Right cardiac atrium (tissue), 5 donors: Measurements from ENCODE around the gene ZNF283. TPM values are rescaled to one million over a fixed set of nuclear protein-coding genes. Genes with fewer than 3 reads are reported as not detected.

Experiments
- ATAC-seq, 2 donors: fragments of 200-7000 bp; cut with Tn5 transposase; one replicate each; pipeline versions ENCODE4 v1.8.0 to v1.9.1; 2020; ENCODE audit warnings: moderate library complexity in 2 of 2, mild to moderate bottlenecking in 1 of 2
- DNase-seq, 3 donors: peaks; one replicate each; pipeline ENCODE4 v3.0.0-alpha.2; 2020
- H3K27ac ChIP-seq: one replicate; pipeline ENCODE4 v1.5.1; 2013; ENCODE audit warnings: mild to moderate bottlenecking, low read length, control low read depth, moderate library complexity
- H3K27me3 ChIP-seq: one replicate; pipeline ENCODE4 v1.6.1; 2013; ENCODE audit not compliant: control insufficient read depth, insufficient read depth
- H3K4me1 ChIP-seq: one replicate; pipeline ENCODE4 v1.6.1; 2013; ENCODE audit warnings: low read length; ENCODE audit not compliant: control insufficient read depth, insufficient read depth
- H3K4me3 ChIP-seq: one replicate; pipeline ENCODE4 v1.5.1; 2013; ENCODE audit warnings: low read length, control low read depth
- H3K9me3 ChIP-seq: one replicate; pipeline ENCODE4 v1.6.1; 2013; ENCODE audit warnings: low read length; ENCODE audit not compliant: control insufficient read depth
- WGBS: extraction: QIAGEN DNeasy Blood & Tissue Kit; methylation state at CpG from one replicate; pipeline ENCODE4 v1.1.7; 2013; 5-methylcytosine and 5-hydroxymethylcytosine counted together
- intact Hi-C, 4 donors: fragments of 100-400 bp; cut with DNase I; formaldehyde crosslinking; loops; one replicate each; pipeline versions ENCODE4 v1.11.0 to v1.14.0; 2022 to 2023
- polyA plus RNA-seq: library from polyadenylated mRNA; stranded (reverse); fragments of 200-250 nt; gene quantifications from one replicate; pipeline ENCODE4 v1.2.3, GENCODE V29; 2013
- total RNA-seq, 4 donors: library from RNA; stranded (reverse); fragmentation: NEBNext Ultra II Directional; extraction: Animal tissue kit (Norgen Biotek cat#: 25700); gene quantifications; one replicate each; pipeline ENCODE4 v1.2.1, GENCODE V29; 2021
- donor health status: healthy with polysubstance abuse.
- donor health status: DM: no; HTN: yes; CAD: no.
- donor health status: DM: no; HTN: no; CAD: no.
- donor health status: DM: no; HTN: yes; CAD: no; lungs with severe emphysema.
- donor health status: DM: yes; HTN: yes; CAD: no.

ZNF283 gene
- total and polyA plus RNA-seq, 5 donors, result 4.7 to 13.8 (median 11.0) TPM

GRCh38 chr19:43872547-43873336 lies 45.6 kb downstream of the ZNF283 start:
- peaks cover 2% of the 10 kb centered on the region for H3K9me3 ChIP-seq
- no peak overlapping the region for H3K4me3 ChIP-seq
- 91% methylated on average over 5 of the region's 5 CpGs for WGBS
- H3K27me3 ChIP-seq, result no peaks in the 10 kb centered on the region
- no peaks in the 10 kb centered on the region for H3K4me1 ChIP-seq
- H3K27ac ChIP-seq, result no peak overlapping the region
- no peak for DNase-seq
- ATAC-seq, result no peak
- intact Hi-C loops, result no loop called here

DNA sequence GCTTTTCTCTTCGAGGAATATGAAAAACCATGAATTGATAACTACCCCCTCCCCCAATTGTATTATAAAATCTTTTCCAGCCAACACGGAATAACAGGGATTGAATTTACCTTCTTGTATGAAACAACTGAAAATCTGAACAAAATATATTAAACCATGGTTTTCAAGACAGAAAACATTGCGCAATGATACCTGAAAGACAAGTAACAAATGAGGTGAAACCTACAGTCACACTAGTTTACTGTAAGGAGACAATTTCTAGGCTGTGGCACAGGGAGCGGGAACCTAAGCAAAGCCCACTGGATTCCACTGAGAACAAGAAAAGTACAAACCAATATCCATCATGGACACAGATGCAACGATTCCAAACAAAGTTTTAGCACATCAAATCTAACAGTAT lies 53.4 kb downstream of the ZNF283 start:
- intact Hi-C loops, result no loop called here
- no peak for ATAC-seq

GRCh38 chr19:43883864-43884263 lies 56.7 kb downstream of the ZNF283 start, which contains the start of gene ZNF404:
ZNF404 (minus strand) TSS chr19:43883964.
- Histone ChIP-seq H3K27ac (no peak within 1 kb of the TSS), H3K27me3 (no peaks in the 10 kb centered on the region), H3K4me1 (no peaks in the 10 kb centered on the region), H3K4me3 (no peak within 1 kb of the TSS), H3K9me3 (peaks cover 5% of the 10 kb centered on the region)
- 66% methylated on average over 2 of the region's 2 CpGs for WGBS
- intact Hi-C loops, result no loop called here
- ATAC-seq, result no peak
- no peak for DNase-seq

More for the DNA sequence above, 53.4 kb downstream of the ZNF283 start:
- no peaks in the 10 kb centered on the region for H3K27me3 ChIP-seq
- WGBS, result 89% methylated on average over 5 of the region's 5 CpGs
- DNase-seq, result no peak
- H3K9me3 ChIP-seq, result peaks cover 4% of the 10 kb centered on the region
- no peak overlapping the region for H3K27ac ChIP-seq
- H3K4me1 ChIP-seq, result no peaks in the 10 kb centered on the region
- no peak overlapping the region for H3K4me3 ChIP-seq

- H3K9me3 ChIP-seq, result peaks cover 1% of the 10 kb centered on the region
- no peak for DNase-seq
- ATAC-seq, result no peak
- 96% methylated on average over 2 of the region's 2 CpGs for WGBS
- intact Hi-C loops, result no loop called here
- H3K4me3 ChIP-seq, result no peak overlapping the region
- no peaks in the 10 kb centered on the region for H3K27me3 ChIP-seq
- no peak overlapping the region for H3K27ac ChIP-seq
- no peaks in the 10 kb centered on the region for H3K4me1 ChIP-seq
These were observed 68.7 kb downstream of the ZNF283 start for GRCh38 chr19:43895727-43896308.

Other genes with a start within 250 kb of the ZNF283 start
- 10 to 100 TPM; 19.4 to 29.2 (median 24.7) TPM for gene IRGQ, start 231.2 kb upstream of the ZNF283 start, total RNA-seq
- gene IRGQ, start 231.2 kb upstream of the ZNF283 start, polyA plus RNA-seq, result 9.4 TPM
- 10 to 100 TPM; 11.5 to 15.4 (median 13.0) TPM for gene ZNF576, start 230.7 kb upstream of the ZNF283 start, total RNA-seq
- 11.6 TPM for gene ZNF576, start 230.7 kb upstream of the ZNF283 start, polyA plus RNA-seq
- under 1 TPM in 3 of 4 donors, not detected in 1; 0.23 to 0.29 (median 0.28) TPM for gene SRRM5, start 215.2 kb upstream of the ZNF283 start, total RNA-seq
- 0.34 TPM for gene SRRM5, start 215.2 kb upstream of the ZNF283 start, polyA plus RNA-seq
- gene ZNF428, start 207.7 kb upstream of the ZNF283 start, total RNA-seq, result 10 to 100 TPM; 41.4 to 50.6 (median 45.7) TPM
- 65.0 TPM for gene ZNF428, start 207.7 kb upstream of the ZNF283 start, polyA plus RNA-seq
- gene CADM4, start 187.5 kb upstream of the ZNF283 start, total RNA-seq, result 10 to 100 TPM; 12.4 to 15.9 (median 14.1) TPM
- gene CADM4, start 187.5 kb upstream of the ZNF283 start, polyA plus RNA-seq, result 17.6 TPM
- 10 to 100 TPM in 1 of 4 donors, 1 to 10 TPM in 3; 4.6 to 15.4 (median 7.1) TPM for gene PLAUR, start 157.2 kb upstream of the ZNF283 start, total RNA-seq
- gene PLAUR, start 157.2 kb upstream of the ZNF283 start, polyA plus RNA-seq, result 7.9 TPM
- not detected for gene IRGC, start 111.2 kb upstream of the ZNF283 start, total RNA-seq
- not detected for gene IRGC, start 111.2 kb upstream of the ZNF283 start, polyA plus RNA-seq
- 10 to 100 TPM; 14.8 to 21.0 (median 15.8) TPM for gene SMG9, start 72.4 kb upstream of the ZNF283 start, total RNA-seq
- 11.7 TPM for gene SMG9, start 72.4 kb upstream of the ZNF283 start, polyA plus RNA-seq
- gene KCNN4, start 46.3 kb upstream of the ZNF283 start, total RNA-seq, result 1 to 10 TPM in 1 of 4 donors, under 1 TPM in 2, not detected in 1; 0.26 to 1.4 (median 0.32) TPM
- 0.34 TPM for gene KCNN4, start 46.3 kb upstream of the ZNF283 start, polyA plus RNA-seq
- 1 to 10 TPM in 2 of 4 donors, under 1 TPM in 2; 0.28 to 2.5 (median 0.90) TPM for gene LYPD5, start 24.9 kb upstream of the ZNF283 start, total RNA-seq
- 0.34 TPM for gene LYPD5, start 24.9 kb upstream of the ZNF283 start, polyA plus RNA-seq
- 10 to 100 TPM in 1 of 4 donors, 1 to 10 TPM in 3; 6.2 to 11.3 (median 6.8) TPM for gene ZNF404, start 56.6 kb downstream of the ZNF283 start, total RNA-seq
- gene ZNF404, start 56.6 kb downstream of the ZNF283 start, polyA plus RNA-seq, result 12.2 TPM
- 1 to 10 TPM; 8.1 to 9.0 (median 8.6) TPM for gene ZNF45, start 108.0 kb downstream of the ZNF283 start, total RNA-seq
- gene ZNF45, start 108.0 kb downstream of the ZNF283 start, polyA plus RNA-seq, result 2.7 TPM
- 1 to 10 TPM; 4.5 to 7.3 (median 5.8) TPM for gene ZNF221, start 123.9 kb downstream of the ZNF283 start, total RNA-seq
- gene ZNF221, start 123.9 kb downstream of the ZNF283 start, polyA plus RNA-seq, result 2.9 TPM
- gene ZNF155, start 156.9 kb downstream of the ZNF283 start, total RNA-seq, result 10 to 100 TPM in 1 of 4 donors, 1 to 10 TPM in 3; 6.9 to 11.5 (median 7.4) TPM
- gene ZNF155, start 156.9 kb downstream of the ZNF283 start, polyA plus RNA-seq, result 6.0 TPM
- gene ZNF230, start 175.6 kb downstream of the ZNF283 start, total RNA-seq, result 1 to 10 TPM; 3.4 to 4.2 (median 3.7) TPM
- gene ZNF230, start 175.6 kb downstream of the ZNF283 start, polyA plus RNA-seq, result 1.9 TPM
- 1 to 10 TPM; 3.6 to 4.6 (median 4.0) TPM for gene ZNF222, start 198.1 kb downstream of the ZNF283 start, total RNA-seq
- gene ZNF222, start 198.1 kb downstream of the ZNF283 start, polyA plus RNA-seq, result 3.8 TPM
- gene ZNF223, start 224.7 kb downstream of the ZNF283 start, total RNA-seq, result 1 to 10 TPM; 3.2 to 5.9 (median 4.5) TPM
- gene ZNF223, start 224.7 kb downstream of the ZNF283 start, polyA plus RNA-seq, result 3.6 TPM
- 1 to 10 TPM; 2.0 to 2.7 (median 2.4) TPM for gene ZNF284, start 244.8 kb downstream of the ZNF283 start, total RNA-seq
- gene ZNF284, start 244.8 kb downstream of the ZNF283 start, polyA plus RNA-seq, result 1.00 TPM